ENCODE results near the gene GLYR1.

Gene GLYR1

DNA sequence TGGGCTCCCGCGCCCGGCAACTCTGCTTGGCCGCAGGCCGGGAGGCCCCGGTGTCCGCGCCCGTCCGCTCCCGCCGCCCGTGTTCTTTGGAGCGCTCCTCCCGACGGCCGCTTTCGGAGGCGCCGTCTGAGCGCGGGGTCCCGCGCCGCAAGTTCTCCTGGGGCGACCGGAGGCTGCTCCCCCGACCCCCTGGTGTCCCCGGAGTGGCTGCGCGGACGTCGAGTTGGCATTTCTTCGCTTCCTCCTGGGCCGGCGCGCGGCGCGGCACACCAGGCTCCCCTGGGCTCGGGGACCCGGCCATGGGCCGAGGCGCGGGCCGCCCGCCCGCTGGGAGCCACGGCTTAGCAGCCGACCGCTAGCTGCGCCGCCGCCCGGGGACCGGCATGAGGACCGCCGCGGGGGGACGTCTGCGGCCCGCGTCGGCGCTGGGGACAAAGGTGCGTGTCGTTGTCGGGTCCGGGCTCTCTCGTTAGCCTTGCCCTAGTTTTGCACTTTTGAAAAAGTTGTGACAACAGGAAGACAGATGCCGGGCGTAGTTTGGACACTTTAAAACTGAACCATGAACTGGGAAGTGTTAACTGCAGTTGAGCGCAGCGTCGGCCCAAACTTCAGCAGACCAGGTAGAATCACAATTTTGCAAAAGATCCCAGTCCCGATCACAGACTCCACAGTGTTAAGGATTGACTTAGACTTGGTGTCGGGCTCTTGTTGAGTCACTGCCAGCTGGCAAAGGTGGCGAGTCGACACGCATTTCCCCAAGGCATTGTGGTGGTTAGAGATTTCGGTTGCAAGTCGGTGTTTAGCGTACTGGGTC, 893 bp upstream of the GLYR1 start:
- DNase-seq (ENCODE audit: low spot score) = peak; percentile 41

DNA sequence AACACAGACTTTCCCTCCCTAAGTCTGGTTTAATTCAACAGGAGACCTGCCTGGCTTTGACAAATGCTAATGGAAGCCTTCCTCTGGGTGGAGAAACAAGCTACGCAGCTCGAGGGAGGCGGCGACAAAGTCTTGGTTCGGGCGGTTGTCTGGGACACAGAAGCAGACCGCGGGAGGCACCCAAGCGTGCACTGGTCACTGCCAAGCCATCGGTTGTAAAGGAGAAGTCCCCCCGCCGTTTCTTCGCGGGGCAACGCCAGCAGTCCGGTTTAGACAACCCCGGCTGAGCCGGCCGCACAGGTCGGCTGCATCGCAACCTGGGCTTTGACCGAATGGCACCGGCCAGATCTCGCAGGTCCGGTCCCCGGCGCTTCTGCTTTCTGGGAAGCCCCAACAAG, 586 bp downstream of the GLYR1 start:
- peak; percentile 23 for DNase-seq (ENCODE audit: low spot score)

DNA sequence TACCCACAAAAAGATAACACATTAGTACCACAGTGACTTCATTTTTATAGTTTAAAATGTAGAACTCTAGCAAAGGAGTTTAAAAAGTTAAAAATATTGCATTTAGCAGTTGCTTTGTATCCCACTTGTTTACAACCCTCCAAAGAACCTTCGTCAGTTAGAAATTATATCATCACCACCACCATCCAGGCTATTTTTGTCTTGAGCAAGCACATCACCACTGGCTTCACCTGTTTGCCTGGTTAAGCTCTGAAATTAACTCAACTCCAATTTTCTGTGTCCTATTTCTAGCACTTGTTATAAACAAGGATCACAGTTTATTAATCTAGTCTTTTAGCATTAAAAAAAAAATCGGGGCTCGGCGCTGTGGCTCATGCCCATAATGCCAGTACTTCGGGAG, 6.1 kb downstream of the GLYR1 start:
- DNase-seq (ENCODE audit: low spot score) = no peak

DNA sequence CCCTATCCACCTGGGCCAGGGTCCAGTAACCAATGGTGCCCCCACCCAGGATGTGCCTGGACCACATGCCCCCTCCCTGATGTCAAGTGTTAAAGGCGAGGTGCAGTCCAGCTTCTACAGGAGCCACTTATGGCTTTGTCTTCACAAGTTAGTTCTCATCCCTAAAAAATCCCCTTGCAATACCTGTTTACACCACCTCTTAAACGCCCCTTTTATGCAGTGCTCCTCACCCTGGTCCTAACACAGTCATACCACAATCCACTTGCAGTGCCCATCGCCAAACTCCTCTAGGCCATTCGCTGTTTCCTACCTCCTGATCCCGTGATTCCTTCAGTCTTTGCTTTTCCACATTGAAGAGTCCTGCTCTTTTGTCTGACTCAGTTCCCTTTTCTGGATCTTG, 7.1 kb downstream of the GLYR1 start:
- no peak for DNase-seq (ENCODE audit: low spot score)

DNA sequence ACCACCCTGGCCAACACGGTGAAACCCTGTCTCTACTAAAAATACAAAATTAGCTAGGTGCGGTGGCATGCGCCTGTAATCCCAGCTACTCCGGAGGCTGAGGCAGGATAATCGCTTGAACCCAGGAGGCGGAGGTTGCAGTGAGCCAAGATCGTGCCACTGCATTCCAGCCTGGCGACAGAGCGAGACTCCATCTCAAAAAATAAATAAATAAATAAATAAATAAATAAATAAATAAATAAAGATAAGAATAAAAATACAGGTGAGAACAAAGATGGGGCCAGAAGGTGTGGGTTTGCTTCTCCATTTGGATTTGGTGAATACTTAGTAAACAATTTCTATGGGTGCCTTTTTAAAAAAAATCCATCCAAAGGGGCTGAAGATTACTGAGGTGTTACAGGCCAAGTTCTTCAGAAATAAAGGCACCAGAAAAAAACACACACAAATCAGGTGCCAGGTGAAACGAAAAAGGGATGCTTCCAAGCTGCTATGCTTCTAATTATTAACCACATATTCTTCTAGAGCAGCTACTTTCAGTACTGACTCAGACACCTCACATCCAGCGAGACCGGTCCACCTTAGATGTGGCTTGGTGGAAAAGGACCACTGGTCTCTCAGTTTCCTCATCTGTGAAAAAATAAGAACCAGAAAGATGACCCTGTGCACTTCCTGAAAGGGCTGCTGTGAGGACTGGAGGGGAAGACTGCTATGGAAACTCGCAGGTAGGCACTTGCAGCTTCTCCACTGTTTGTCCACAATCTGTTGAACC, 9.2 kb downstream of the GLYR1 start:
- DNase-seq (ENCODE audit: low spot score) = no peak

DNA sequence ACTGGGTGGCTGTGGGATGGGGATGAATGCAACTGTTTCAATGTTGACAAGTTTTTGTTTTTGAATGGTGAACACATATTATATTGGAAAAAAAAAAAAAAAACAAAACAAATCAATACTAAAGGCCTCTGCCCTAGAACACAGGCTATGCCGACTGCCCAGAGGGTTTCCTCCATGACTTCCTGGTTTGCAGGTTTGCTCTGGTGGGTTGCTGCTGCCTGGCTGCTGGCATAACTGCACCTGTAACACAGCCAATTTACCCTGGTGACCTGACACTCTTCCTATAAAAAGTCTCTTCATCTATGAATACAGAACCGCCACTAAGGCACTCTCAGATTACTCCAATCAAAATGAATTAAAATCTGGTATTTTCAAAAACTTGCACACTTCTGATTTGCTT, 10.4 kb downstream of the GLYR1 start:
- DNase-seq (ENCODE audit: low spot score) = no peak

DNA sequence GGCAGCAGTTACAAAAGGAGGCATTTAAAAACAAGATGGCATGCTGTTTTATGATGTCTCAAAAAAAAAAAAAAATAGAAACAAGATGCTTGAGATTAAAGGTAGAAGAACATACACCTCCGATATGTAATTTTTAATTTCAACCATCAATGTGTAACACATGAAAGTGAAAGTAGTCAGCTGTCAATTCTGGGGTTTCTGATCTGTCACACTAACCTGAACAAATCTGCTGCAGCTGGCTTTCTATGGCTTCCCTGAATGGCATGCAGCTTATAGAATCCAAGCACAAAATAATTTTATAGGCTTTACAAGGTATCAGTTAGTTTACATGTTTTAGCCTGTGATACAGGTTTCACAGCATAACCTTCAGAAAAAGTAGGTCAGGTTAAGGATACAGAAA, 13.5 kb downstream of the GLYR1 start:
- no peak for DNase-seq (ENCODE audit: low spot score)

DNA sequence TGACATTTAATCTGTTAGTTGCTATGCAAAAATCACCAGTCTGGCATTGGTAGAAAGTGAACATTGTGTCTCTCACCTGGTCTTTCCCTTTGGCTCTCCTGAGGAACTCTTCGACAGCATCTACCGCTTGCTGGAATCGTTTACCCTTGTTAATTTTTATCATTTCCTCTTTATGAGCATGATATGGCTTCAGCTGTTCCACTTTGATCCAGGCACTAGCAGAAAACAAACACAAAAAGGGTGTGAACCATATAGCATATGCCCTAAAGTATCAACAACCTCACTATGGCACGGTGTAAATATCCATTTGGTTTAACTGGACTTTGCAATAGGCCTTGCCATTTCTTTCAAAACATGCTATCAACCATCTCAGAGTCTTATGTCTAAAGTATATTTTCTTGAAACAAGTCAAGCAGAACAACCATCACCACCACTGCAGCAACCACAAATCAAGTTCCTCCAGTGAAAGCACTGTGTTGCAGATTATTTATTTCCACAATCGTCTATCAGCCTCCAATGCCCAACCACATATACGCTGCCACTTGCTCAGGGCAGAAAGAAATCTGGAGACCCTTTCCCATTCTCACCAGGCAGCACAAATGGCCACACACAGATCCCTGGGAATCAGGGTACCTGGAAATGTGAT, 14.3 kb downstream of the GLYR1 start:
- no peak for DNase-seq (ENCODE audit: low spot score)

DNA sequence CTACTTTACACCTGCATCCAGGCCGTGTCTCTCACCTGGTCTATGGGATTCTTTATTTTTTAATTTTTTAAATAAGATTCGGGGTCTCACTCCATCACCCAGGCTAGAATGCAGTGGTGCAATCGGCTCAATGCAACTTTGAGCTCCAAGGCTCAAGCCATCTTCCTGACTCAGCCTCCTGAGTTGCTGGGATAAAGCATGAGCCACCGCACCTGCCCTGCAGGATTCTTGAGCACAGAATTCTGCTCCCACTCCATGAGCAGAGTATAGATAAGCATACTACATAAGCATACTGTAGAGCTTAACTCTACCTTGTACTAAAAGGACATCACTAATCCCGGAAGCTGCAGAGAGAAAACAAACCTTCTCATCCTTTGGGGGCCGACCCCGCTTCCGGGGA, 15.5 kb downstream of the GLYR1 start:
- no peak for DNase-seq (ENCODE audit: low spot score)

DNA sequence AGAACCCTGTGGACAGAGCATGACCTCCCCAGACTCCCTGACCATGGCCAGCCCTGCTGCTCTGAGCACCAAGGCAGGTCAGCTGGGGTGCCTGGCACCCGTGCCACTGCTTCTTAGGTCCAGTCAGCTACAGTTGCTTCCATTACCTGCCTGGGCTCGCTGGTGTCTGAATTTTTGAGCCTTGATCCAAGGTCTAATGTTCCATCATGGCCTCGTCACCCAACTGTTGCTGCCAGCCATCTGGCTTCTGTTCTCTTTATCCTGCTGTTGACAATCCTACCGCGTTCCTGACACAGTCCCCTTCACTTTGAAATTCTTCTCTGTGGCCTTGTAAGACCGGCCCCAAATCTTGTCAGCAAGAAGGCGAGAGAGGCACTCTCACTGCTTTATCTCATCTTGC, 16.7 kb downstream of the GLYR1 start:
- DNase-seq (ENCODE audit: low spot score) = no peak

DNA sequence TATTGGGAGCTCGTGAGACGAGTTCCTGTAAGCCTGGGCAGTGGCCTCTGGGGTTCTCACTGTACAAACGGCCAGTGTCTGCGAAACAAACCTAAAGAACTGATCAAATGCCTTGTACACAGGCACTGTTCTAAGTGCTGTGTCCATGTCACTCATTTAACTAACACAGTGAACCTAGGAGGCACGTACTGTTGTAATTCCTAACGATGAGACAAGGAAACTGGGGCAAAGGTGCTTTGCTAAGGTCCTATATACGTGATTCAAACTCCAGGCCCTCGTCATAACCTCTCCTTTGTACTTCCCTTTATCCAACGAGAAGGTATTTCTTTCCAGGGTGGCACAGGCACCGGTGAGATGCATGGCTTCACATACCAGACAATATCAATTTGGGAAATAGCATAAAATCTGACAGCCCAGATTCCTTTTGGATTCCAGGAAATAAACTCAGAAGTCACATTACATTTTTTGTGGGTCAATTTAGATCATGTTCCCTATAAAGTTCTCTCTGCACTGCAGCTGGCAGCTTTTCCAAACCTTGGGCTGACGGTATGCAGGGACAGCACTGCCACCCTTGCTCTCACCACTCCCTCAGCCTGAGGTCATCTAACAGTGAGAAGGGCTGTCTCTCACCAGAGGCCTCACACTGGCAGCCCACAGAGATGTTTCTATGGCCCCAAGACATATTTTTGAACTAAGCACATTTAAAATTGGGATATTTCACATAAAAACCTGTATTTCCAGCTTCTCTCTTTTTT, 18.3 kb downstream of the GLYR1 start:
- no peak for DNase-seq (ENCODE audit: low spot score)

DNA sequence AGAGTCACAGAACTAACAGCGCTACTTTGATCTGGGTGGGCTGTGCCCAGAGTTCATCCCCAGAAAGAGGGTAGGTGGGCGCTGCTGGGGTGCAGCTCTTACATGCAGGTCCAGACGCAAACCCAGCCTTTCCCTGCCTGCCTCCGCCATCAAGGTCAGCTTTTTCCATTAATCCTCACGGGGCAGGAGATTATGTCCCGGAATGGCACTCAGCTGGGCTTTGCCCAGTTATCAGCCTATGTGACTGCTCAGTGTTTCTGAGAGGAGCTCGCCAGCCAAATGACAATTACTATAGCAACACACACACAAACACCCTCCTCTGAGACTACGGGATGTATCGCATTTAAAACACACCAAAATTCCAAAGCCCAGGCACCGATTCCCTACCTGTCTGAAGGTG, 20.1 kb downstream of the GLYR1 start:
- DNase-seq (ENCODE audit: low spot score) = no peak

DNA sequence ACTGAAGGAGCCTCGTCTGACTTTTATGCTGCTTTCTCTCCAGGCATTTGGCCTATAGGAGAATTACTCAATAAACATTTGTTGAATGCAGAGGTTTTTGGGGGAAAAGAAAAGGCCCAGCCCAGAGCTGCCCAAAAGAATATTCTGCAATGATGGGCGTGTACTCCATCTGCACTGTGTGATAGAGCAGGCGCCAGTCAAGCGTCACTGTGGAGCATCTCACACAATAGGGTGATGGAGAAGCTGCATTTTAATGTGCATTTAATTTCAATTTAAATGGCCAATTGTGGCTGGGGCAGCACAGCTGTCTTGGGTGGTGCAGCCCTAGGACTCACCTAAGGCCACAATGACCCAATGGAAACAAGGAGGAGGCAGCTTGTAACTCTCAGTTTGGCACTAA, 20.6 kb downstream of the GLYR1 start:
- DNase-seq (ENCODE audit: low spot score) = no peak

DNA sequence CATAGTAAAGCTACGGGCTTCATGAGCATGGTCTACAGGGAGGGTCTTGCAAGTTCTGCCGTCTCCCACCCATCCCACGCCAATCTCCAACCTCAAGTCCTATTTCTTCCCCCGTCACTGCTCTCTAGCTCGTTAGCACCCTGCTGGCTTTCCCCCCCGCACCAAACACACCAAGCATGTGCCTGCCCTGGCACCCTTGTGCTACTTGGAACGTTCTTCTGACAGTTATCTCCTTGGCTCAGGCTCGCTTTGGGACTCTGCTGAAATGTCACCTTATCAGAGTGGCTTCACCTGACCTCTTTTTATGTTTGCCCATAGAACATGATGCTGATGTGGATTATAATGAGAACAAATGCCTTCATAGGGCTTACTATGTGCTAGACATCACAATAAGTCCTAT, 21.9 kb downstream of the GLYR1 start:
- DNase-seq (ENCODE audit: low spot score) = no peak

DNA sequence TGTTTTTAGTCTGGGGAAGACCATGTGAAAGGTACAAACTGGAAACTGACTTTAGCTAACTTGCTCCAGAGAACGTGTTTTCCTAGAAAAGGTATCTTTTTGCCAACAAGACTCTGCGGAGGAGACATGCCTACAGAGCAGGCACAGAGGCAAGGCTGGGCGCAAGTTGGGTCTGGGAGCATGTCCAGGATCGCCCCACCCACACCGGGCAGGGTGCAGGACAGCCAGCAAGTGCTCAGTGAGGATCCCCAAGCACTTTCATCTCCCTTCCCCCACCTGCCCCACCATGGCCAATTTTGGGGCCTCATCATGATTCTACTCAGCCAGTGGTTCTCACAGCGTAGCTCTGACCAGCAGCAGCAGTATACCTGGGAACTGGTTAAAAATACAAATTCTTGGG, 26.4 kb downstream of the GLYR1 start:
- DNase-seq (ENCODE audit: low spot score) = no peak

DNA sequence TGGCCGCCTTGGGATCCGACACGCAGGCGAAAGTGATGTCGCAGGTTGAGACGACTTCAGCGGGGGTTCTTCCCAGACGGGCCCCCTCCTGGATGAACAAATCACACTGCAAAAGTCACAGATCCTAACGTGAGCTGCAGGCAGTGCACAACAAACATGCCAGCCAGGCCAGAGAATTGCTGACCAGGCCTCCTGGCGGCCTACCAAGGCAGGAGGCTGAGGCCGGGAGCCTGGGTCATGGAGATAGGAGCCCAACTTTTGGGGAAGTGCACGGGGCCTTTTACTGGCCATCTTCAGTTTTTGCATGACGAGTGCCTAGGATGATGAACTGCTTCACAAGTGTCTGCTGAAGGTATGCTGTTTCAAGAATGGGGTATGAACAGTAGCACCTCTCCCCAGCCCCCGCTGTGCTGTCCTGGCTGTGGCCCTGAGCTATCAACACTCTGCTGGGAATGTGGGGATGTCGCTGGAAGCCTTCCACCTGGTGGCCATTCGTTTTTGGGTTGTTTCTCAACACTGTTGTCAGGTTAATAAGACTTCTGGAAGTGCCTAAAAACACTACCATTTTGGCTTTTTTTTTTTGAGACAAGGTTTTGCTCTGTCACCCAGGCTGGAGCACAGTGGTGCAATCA, 32.4 kb downstream of the GLYR1 start:
- no peak for DNase-seq (ENCODE audit: low spot score)

DNA sequence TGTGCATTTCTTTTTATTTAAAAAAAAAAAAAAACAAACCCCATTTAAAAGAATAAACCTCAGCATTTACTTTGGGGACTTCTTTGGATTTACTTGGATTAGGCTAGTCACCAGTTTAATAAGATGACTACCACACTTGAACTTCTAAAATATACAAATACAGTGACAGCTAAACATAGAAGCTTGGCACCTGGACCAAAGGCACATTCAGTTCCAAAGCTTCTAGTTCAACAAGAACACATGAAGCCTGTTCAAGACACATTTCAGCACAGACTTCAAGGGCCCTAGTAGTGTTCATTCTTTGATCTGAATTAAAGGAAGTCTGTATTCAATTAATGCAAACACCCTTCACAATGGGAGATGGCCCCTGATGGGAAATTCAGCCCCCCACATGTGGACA, 33.0 kb downstream of the GLYR1 start:
- DNase-seq (ENCODE audit: low spot score) = no peak

DNA sequence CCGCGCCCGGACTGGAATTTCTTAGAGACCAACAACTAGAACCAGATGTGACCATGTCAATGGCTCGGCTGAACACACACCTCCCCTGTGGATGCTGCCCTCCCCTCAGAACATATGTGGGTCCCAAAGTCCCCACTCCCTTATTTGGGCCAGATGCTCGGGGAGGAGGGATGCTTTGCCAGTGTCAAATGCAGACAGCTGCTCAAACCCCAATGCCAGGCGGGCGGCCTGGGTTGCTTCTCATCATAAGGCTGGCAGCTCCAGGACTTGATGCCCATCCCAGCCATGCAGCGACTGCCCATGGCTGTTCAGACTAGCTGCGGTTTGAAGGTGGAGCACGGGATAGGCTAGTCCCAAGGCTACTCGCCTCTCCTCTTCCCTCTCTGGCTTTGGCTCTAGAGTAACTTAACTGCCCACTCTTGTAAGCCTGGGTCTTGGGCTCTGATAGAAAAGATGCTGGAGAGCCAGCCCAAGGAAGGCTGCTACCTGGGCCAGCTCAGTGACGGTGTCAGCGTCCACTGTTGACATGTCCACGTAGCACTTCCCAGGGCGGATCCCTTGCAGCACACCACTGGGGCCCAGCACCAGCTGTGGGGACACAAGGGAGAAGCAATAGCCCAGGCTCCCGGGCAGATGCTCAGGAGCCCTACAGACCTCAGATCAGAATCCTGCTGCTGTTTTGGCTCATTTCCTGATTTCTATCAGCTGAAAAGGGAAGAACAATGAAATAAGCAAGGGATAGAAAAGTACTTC, 33.7 kb downstream of the GLYR1 start:
- no peak for DNase-seq (ENCODE audit: low spot score)

DNA sequence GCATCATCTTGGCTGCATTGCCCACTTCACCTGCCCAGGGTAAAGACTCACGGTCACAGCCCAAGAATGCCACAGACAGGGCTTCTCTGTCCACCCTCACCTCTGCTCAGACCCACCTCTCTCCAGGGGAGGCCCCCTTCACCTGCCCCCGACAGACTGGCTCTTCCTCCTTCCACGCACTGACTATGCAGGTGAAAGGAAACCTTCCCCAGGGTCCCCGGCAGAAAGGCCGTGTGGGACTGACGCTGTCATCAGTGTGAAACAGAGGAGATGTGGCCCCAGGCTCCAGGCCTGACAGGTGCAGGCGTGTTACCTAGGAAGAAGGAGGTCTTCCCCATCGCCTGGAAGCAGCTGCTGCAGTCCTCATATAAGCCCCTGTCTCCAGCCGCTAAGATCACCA, 35.3 kb downstream of the GLYR1 start:
- DNase-seq (ENCODE audit: low spot score) = no peak

DNA sequence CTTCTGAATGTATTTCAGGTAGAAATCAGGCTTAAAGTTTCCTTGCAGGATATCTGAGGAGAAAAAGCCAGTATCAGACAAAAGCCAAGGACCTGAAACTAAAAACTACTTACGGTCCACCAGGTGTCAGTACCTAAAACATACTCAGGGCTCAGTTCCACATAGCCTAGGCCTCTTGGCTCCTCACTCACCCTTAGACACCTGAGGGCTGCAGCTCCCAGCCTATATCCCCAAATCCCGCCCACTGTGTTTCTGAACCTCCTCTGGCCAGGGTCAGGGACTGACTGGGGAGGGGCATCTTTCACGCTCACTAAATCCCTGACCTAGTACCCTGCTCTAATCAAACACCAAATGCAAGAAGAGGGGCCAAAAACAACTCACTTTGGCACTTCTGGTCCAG, 35.8 kb downstream of the GLYR1 start:
- DNase-seq (ENCODE audit: low spot score) = no peak

DNA sequence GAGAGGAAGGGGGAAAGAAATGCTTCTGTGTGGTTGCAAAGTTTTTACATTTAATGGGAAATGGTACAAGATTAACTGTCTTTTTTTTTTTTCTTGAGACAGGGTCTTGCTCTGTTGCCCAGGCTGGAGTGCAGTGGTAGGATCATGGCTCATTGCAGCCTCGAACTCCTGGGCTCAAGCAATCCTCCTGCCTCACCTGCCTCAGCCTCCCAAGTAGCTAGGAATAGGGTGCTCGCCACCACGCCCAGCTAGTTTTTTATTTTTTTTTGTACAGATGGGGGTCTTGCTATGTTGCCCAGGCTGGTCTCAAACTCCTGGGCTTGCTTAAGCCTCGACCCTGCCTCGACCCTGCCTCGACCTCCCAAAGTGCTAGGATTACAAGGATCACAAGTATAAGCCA, 40.8 kb downstream of the GLYR1 start:
- DNase-seq (ENCODE audit: low spot score) = no peak

All from LoVo (cell line).